ENCODE results near the gene HEPHL1. TPM values are rescaled to one million over a fixed set of nuclear protein-coding genes. Genes with fewer than 3 reads are reported as not detected.

Gene HEPHL1
- polyA plus RNA-seq, 2 donors = 1.5 to 5.9 TPM

GRCh38 chr11:94131047-94131717 lies 110.0 kb downstream of the HEPHL1 start:
- Histone ChIP-seq H3K9me3 (ENCODE audit: control insufficient read depth in 2 of 2, insufficient read depth in 1 of 2, low read depth in 1 of 2, low read length in 1 of 2) (no peaks in the 10 kb centered on the region), H3K4me1 (ENCODE audit: control insufficient read depth in 2 of 2, insufficient read depth in 2 of 2, low read length in 1 of 2) (peaks cover 8 to 25% of the 10 kb centered on the region in 2 donors), H3K27ac (ENCODE audit: low read depth in 2 of 2, low read length in 1 of 2) (peak overlapping the region; percentile 18 to 96), H3K4me3 (ENCODE audit: low read depth in 1 of 2, low read length in 2 of 2) (no peak overlapping the region), H3K27me3 (ENCODE audit: control insufficient read depth in 1 of 2, insufficient read depth in 2 of 2, low read length in 2 of 2) (no peaks in the 10 kb centered on the region), H3K36me3 (ENCODE audit: control insufficient read depth in 2 of 2, insufficient read depth in 2 of 2, low read length in 1 of 2) (no peaks in the 10 kb centered on the region)
- WGBS, 2 donors = 41 to 72% methylated on average over 3 of the region's 3 CpGs

GRCh38 chr11:94131718-94132115 lies 110.6 kb downstream of the HEPHL1 start:
- H3K36me3 ChIP-seq (ENCODE audit: control insufficient read depth in 2 of 2, insufficient read depth in 2 of 2, low read length in 1 of 2) = no peaks in the 10 kb centered on the region
- peaks cover 8 to 25% of the 10 kb centered on the region in 2 donors for H3K4me1 ChIP-seq (ENCODE audit: control insufficient read depth in 2 of 2, insufficient read depth in 2 of 2, low read length in 1 of 2)
- H3K9me3 ChIP-seq (ENCODE audit: control insufficient read depth in 2 of 2, insufficient read depth in 1 of 2, low read depth in 1 of 2, low read length in 1 of 2) = no peaks in the 10 kb centered on the region
- no peak overlapping the region for H3K4me3 ChIP-seq (ENCODE audit: low read depth in 1 of 2, low read length in 2 of 2)
- H3K27me3 ChIP-seq (ENCODE audit: control insufficient read depth in 1 of 2, insufficient read depth in 2 of 2, low read length in 2 of 2) = no peaks in the 10 kb centered on the region
- peak overlapping the region in 1 of 2 donors; percentile 16 for H3K27ac ChIP-seq (ENCODE audit: low read depth in 2 of 2, low read length in 1 of 2)
- WGBS, 2 donors = 13 to 16% methylated on average over 1 of the region's 1 CpG

- Histone ChIP-seq H3K9me3 (ENCODE audit: control insufficient read depth in 2 of 2, insufficient read depth in 1 of 2, low read depth in 1 of 2, low read length in 1 of 2) (no peaks in the 10 kb centered on the region), H3K4me1 (ENCODE audit: control insufficient read depth in 2 of 2, insufficient read depth in 2 of 2, low read length in 1 of 2) (peaks cover 8 to 25% of the 10 kb centered on the region in 2 donors), H3K27me3 (ENCODE audit: control insufficient read depth in 1 of 2, insufficient read depth in 2 of 2, low read length in 2 of 2) (no peaks in the 10 kb centered on the region), H3K4me3 (ENCODE audit: low read depth in 1 of 2, low read length in 2 of 2) (no peak overlapping the region), H3K27ac (ENCODE audit: low read depth in 2 of 2, low read length in 1 of 2) (peak overlapping the region in 1 of 2 donors; percentile 24), H3K36me3 (ENCODE audit: control insufficient read depth in 2 of 2, insufficient read depth in 2 of 2, low read length in 1 of 2) (no peaks in the 10 kb centered on the region)
- WGBS, 2 donors = 38 to 58% methylated on average over 5 of the region's 5 CpGs
Observed at GRCh38 chr11:94132152-94132558, 111.0 kb downstream of the HEPHL1 start.

GRCh38 chr11:94132823-94133408 lies 111.8 kb downstream of the HEPHL1 start:
- H3K9me3 ChIP-seq (ENCODE audit: control insufficient read depth in 2 of 2, insufficient read depth in 1 of 2, low read depth in 1 of 2, low read length in 1 of 2) = no peaks in the 10 kb centered on the region
- no peaks in the 10 kb centered on the region for H3K36me3 ChIP-seq (ENCODE audit: control insufficient read depth in 2 of 2, insufficient read depth in 2 of 2, low read length in 1 of 2)
- WGBS, 2 donors = 92 to 98% methylated on average over 4 of the region's 4 CpGs
- H3K27me3 ChIP-seq (ENCODE audit: control insufficient read depth in 1 of 2, insufficient read depth in 2 of 2, low read length in 2 of 2) = no peaks in the 10 kb centered on the region
- no peak overlapping the region for H3K27ac ChIP-seq (ENCODE audit: low read depth in 2 of 2, low read length in 1 of 2)
- no peak overlapping the region for H3K4me3 ChIP-seq (ENCODE audit: low read depth in 1 of 2, low read length in 2 of 2)
- H3K4me1 ChIP-seq (ENCODE audit: control insufficient read depth in 2 of 2, insufficient read depth in 2 of 2, low read length in 1 of 2) = peaks cover 8 to 25% of the 10 kb centered on the region in 2 donors

- WGBS, 2 donors = 92 to 93% methylated on average over 4 of the region's 4 CpGs
- Histone ChIP-seq H3K36me3 (ENCODE audit: control insufficient read depth in 2 of 2, insufficient read depth in 2 of 2, low read length in 1 of 2) (no peaks in the 10 kb centered on the region), H3K4me1 (ENCODE audit: control insufficient read depth in 2 of 2, insufficient read depth in 2 of 2, low read length in 1 of 2) (peaks cover 8 to 25% of the 10 kb centered on the region in 2 donors), H3K4me3 (ENCODE audit: low read depth in 1 of 2, low read length in 2 of 2) (no peak overlapping the region), H3K9me3 (ENCODE audit: control insufficient read depth in 2 of 2, insufficient read depth in 1 of 2, low read depth in 1 of 2, low read length in 1 of 2) (no peaks in the 10 kb centered on the region), H3K27me3 (ENCODE audit: control insufficient read depth in 1 of 2, insufficient read depth in 2 of 2, low read length in 2 of 2) (no peaks in the 10 kb centered on the region), H3K27ac (ENCODE audit: low read depth in 2 of 2, low read length in 1 of 2) (no peak overlapping the region)
Observed at GRCh38 chr11:94133752-94134151, 112.6 kb downstream of the HEPHL1 start.

GRCh38 chr11:94134651-94135512 lies 113.7 kb downstream of the HEPHL1 start:
- H3K4me3 ChIP-seq (ENCODE audit: low read depth in 1 of 2, low read length in 2 of 2) = no peak overlapping the region

GRCh38 chr11:94139416-94139815 lies 118.3 kb downstream of the HEPHL1 start:
- Histone ChIP-seq H3K4me3 (ENCODE audit: low read depth in 1 of 2, low read length in 2 of 2) (no peak overlapping the region), H3K27ac (ENCODE audit: low read depth in 2 of 2, low read length in 1 of 2) (no peak overlapping the region), H3K36me3 (ENCODE audit: control insufficient read depth in 2 of 2, insufficient read depth in 2 of 2, low read length in 1 of 2) (no peaks in the 10 kb centered on the region), H3K27me3 (ENCODE audit: control insufficient read depth in 1 of 2, insufficient read depth in 2 of 2, low read length in 2 of 2) (no peaks in the 10 kb centered on the region), H3K4me1 (ENCODE audit: control insufficient read depth in 2 of 2, insufficient read depth in 2 of 2, low read length in 1 of 2) (peaks cover 2 to 7% of the 10 kb centered on the region in 2 donors), H3K9me3 (ENCODE audit: control insufficient read depth in 2 of 2, insufficient read depth in 1 of 2, low read depth in 1 of 2, low read length in 1 of 2) (no peaks in the 10 kb centered on the region)
- WGBS, 2 donors = 87 to 94% methylated on average over 4 of the region's 4 CpGs

More at GRCh38 chr11:94134651-94135512, 113.7 kb downstream of the HEPHL1 start:
- H3K27ac ChIP-seq (ENCODE audit: low read depth in 2 of 2, low read length in 1 of 2) = peak overlapping the region; percentile 9 to 67
- H3K4me1 ChIP-seq (ENCODE audit: control insufficient read depth in 2 of 2, insufficient read depth in 2 of 2, low read length in 1 of 2) = peaks cover 8 to 25% of the 10 kb centered on the region in 2 donors
- H3K36me3 ChIP-seq (ENCODE audit: control insufficient read depth in 2 of 2, insufficient read depth in 2 of 2, low read length in 1 of 2) = no peaks in the 10 kb centered on the region
- 35 to 42% methylated on average over 10 of the region's 10 CpGs for WGBS, 2 donors
- no peaks in the 10 kb centered on the region for H3K27me3 ChIP-seq (ENCODE audit: control insufficient read depth in 1 of 2, insufficient read depth in 2 of 2, low read length in 2 of 2)
- H3K9me3 ChIP-seq (ENCODE audit: control insufficient read depth in 2 of 2, insufficient read depth in 1 of 2, low read depth in 1 of 2, low read length in 1 of 2) = no peaks in the 10 kb centered on the region

GRCh38 chr11:94140154-94140655 lies 119.1 kb downstream of the HEPHL1 start:
- no peaks in the 10 kb centered on the region for H3K27me3 ChIP-seq (ENCODE audit: control insufficient read depth in 1 of 2, insufficient read depth in 2 of 2, low read length in 2 of 2)
- H3K4me3 ChIP-seq (ENCODE audit: low read depth in 1 of 2, low read length in 2 of 2) = no peak overlapping the region
- H3K9me3 ChIP-seq (ENCODE audit: control insufficient read depth in 2 of 2, insufficient read depth in 1 of 2, low read depth in 1 of 2, low read length in 1 of 2) = no peaks in the 10 kb centered on the region
- 50 to 59% methylated on average over 2 of the region's 2 CpGs for WGBS, 2 donors
- H3K27ac ChIP-seq (ENCODE audit: low read depth in 2 of 2, low read length in 1 of 2) = no peak overlapping the region
- no peaks in the 10 kb centered on the region for H3K36me3 ChIP-seq (ENCODE audit: control insufficient read depth in 2 of 2, insufficient read depth in 2 of 2, low read length in 1 of 2)
- H3K4me1 ChIP-seq (ENCODE audit: control insufficient read depth in 2 of 2, insufficient read depth in 2 of 2, low read length in 1 of 2) = peaks cover 0 to 5% of the 10 kb centered on the region in 2 donors

- Histone ChIP-seq H3K36me3 (ENCODE audit: control insufficient read depth in 2 of 2, insufficient read depth in 2 of 2, low read length in 1 of 2) (no peaks in the 10 kb centered on the region), H3K4me1 (ENCODE audit: control insufficient read depth in 2 of 2, insufficient read depth in 2 of 2, low read length in 1 of 2) (peaks cover 0 to 5% of the 10 kb centered on the region in 2 donors), H3K9me3 (ENCODE audit: control insufficient read depth in 2 of 2, insufficient read depth in 1 of 2, low read depth in 1 of 2, low read length in 1 of 2) (no peaks in the 10 kb centered on the region), H3K27ac (ENCODE audit: low read depth in 2 of 2, low read length in 1 of 2) (no peak overlapping the region), H3K4me3 (ENCODE audit: low read depth in 1 of 2, low read length in 2 of 2) (no peak overlapping the region), H3K27me3 (ENCODE audit: control insufficient read depth in 1 of 2, insufficient read depth in 2 of 2, low read length in 2 of 2) (no peaks in the 10 kb centered on the region)
- 85 to 88% methylated on average over 12 of the region's 12 CpGs for WGBS, 2 donors
Observed at GRCh38 chr11:94141511-94142307, 120.6 kb downstream of the HEPHL1 start.

All from esophagus (tissue), 2 donors.